SU-DHL-6 (cell line): Measurements from ENCODE around the gene ITPR1.

Experiments
- H2AFZ ChIP-seq: fragments of 200-600 bp; sonication (generic); 2 replicates; pipeline ENCODE4 v1.6.1; 2014; ENCODE audit warnings: low read depth, mild to moderate bottlenecking, moderate library complexity, mixed read lengths, antibody characterized with exemption, low read length; ENCODE audit not compliant: severe bottlenecking
- H3F3A ChIP-seq: fragments of 200-600 bp; shearing (Covaris generic); 2 replicates; pipeline ENCODE4 v1.6.0; 2016; ENCODE audit warnings: antibody characterized with exemption, mild to moderate bottlenecking; ENCODE audit not compliant: insufficient read depth
- H3K27ac ChIP-seq: fragments of 200-600 bp; sonication (generic); 2 replicates; pipeline ENCODE4 v1.5.1; 2016; ENCODE audit warnings: low read depth, mild to moderate bottlenecking, low read length, moderate library complexity, mixed read lengths
- H3K27me3 ChIP-seq: fragments of 200-600 bp; sonication (generic), shearing (Covaris generic); 2 replicates; pipeline ENCODE4 v1.6.0; 2014; ENCODE audit warnings: mild to moderate bottlenecking, low read length
- H3K36me3 ChIP-seq: fragments of 200-600 bp; sonication (generic); 2 replicates; pipeline ENCODE4 v1.6.1; 2014; ENCODE audit warnings: mild to moderate bottlenecking, low read length, mixed read lengths
- H3K4me2 ChIP-seq: fragments of 300-600, 200-600 bp; shearing (Covaris generic), sonication (generic); 2 replicates; pipeline ENCODE4 v1.6.0; 2014; ENCODE audit warnings: low read length, low read depth, mild to moderate bottlenecking; ENCODE audit not compliant: poor library complexity, severe bottlenecking
- H3K4me3 ChIP-seq: fragments of 200-600 bp; sonication (generic); 2 replicates; pipeline ENCODE4 v1.5.1; 2014; ENCODE audit warnings: antibody characterized with exemption, low read length, mild to moderate bottlenecking, mixed read lengths; ENCODE audit not compliant: insufficient read depth, poor library complexity, severe bottlenecking
- H3K79me2 ChIP-seq: fragments of 200-600 bp; sonication (generic); 2 replicates; pipeline ENCODE4 v1.6.1; 2014; ENCODE audit warnings: mild to moderate bottlenecking, low read length, moderate library complexity; ENCODE audit not compliant: insufficient read depth
- H3K9ac ChIP-seq: fragments of 200-600 bp; sonication (generic); 2 replicates; pipeline ENCODE4 v1.7.0; 2014; ENCODE audit warnings: mild to moderate bottlenecking, low read length
- H3K9me2 ChIP-seq: fragments of 200-600 bp; sonication (generic); replicated peaks from 2 replicates; pipeline ENCODE4 v1.6.1; 2014; ENCODE audit warnings: low read length; ENCODE audit not compliant: insufficient read depth
- H3K9me3 ChIP-seq: fragments of 200-600 bp; sonication (generic); 2 replicates; pipeline ENCODE4 v1.6.1; 2014; ENCODE audit warnings: low read length, mixed read lengths; ENCODE audit not compliant: insufficient read depth
- H4K20me1 ChIP-seq: fragments of 200-600 bp; sonication (generic); 2 replicates; pipeline ENCODE4 v1.6.1; 2014; ENCODE audit warnings: low read depth, mild to moderate bottlenecking, antibody characterized with exemption, low read length, moderate library complexity, mixed read lengths
- EZH2phosphoT487 ChIP-seq: fragments of 200-600 bp; sonication (generic), shearing (Covaris generic); conservative IDR thresholded peaks from 2 replicates; pipeline ENCODE4 v1.6.1; 2018; ENCODE audit warnings: mild to moderate bottlenecking, antibody characterized with exemption, low read length, moderate library complexity, mixed read lengths
- TF ChIP-seq, protein P1 (sequence below): fragments of 200-600 bp; sonication (generic); IDR thresholded peaks from one replicate; pipeline ENCODE4 v1.5.1; 2017; ENCODE audit warnings: antibody characterized with exemption, mild to moderate bottlenecking, low read length, moderate library complexity; ENCODE audit not compliant: insufficient read depth, poor library complexity, severe bottlenecking

Gene ITPR1

DNA sequence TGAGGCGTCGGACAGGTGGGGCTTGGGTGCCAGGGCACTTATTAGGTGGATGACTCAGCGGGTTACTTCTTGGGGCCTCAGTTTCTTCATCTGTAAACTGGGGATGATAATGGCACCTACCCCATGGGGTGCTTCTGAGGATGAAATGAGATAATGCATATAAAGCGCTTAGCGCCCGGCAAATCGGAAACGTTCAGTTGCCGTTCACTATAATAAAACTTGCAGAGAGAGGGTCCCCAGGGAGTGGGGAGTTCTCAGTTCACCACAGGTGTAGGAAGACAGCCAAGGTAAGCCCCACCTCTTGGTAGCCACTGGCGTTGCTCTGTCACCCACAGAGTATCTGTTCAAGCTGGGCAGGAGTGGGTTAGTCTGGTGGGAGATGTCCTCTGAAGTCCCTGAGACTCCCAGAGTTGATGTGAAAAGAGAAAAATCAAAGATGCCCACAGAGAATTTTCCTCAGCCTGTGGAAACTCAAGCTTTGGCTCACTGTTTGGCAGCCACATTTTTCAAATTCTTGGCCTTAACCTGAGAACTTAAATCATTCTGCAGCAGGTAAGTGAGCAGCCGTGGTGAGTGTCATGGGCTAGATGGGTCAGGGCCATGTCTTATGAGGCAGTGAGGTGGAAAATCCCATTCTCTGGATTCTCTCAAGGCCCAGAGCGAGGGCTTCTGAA lies 264.6 kb downstream of the ITPR1 start:
- no peak overlapping the region for H2AFZ ChIP-seq
- H3K4me2 ChIP-seq, result no peak overlapping the region
- H3K9me2 ChIP-seq, result no peaks in the 10 kb centered on the region
- TF ChIP-seq, protein P1, sequence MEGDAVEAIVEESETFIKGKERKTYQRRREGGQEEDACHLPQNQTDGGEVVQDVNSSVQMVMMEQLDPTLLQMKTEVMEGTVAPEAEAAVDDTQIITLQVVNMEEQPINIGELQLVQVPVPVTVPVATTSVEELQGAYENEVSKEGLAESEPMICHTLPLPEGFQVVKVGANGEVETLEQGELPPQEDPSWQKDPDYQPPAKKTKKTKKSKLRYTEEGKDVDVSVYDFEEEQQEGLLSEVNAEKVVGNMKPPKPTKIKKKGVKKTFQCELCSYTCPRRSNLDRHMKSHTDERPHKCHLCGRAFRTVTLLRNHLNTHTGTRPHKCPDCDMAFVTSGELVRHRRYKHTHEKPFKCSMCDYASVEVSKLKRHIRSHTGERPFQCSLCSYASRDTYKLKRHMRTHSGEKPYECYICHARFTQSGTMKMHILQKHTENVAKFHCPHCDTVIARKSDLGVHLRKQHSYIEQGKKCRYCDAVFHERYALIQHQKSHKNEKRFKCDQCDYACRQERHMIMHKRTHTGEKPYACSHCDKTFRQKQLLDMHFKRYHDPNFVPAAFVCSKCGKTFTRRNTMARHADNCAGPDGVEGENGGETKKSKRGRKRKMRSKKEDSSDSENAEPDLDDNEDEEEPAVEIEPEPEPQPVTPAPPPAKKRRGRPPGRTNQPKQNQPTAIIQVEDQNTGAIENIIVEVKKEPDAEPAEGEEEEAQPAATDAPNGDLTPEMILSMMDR, result no peak
- TF ChIP-seq EZH2phosphoT487, result no peak
- no peaks in the 10 kb centered on the region for H3K9me3 ChIP-seq
- H3K79me2 ChIP-seq, result no peaks in the 10 kb centered on the region
- no peaks in the 10 kb centered on the region for H3K36me3 ChIP-seq
- H3K9ac ChIP-seq, result no peak overlapping the region
- no peak overlapping the region for H3K4me3 ChIP-seq
- no peaks in the 10 kb centered on the region for H3K27me3 ChIP-seq
- no peaks in the 10 kb centered on the region for H4K20me1 ChIP-seq
- H3K27ac ChIP-seq, result no peak overlapping the region
- H3F3A ChIP-seq, result no peaks in the 10 kb centered on the region

DNA sequence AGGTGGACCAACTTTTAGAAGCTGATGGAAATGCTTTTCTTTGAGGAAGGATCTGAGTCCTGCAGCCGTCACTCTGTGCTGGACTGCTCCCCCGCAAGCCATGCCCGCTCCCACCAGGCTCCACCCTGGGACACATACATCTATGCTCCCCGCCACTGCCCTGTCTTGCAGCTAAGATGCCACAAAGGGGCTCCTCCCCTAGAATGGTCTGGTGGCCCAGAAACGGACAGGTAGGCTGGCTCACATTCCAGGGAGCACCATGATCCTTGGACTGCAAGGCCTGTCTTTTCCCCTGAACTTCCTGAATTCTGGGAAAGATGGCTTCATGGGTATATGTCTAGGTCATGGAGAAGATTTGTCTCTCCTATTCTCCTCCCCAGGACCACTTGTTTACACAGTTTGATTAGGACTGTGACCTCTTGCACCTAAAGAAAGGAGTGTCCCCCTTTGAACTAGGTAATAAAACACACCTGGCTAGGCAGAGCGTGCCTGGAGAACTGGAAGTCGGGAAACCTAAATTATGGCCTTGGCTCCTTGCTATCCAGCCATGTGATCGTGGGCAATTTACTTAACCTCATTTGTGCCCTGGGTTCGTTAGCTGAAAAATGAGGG lies 265.2 kb downstream of the ITPR1 start:
- Histone ChIP-seq H2AFZ (no peak overlapping the region), H3K9ac (no peak overlapping the region), H3K4me3 (no peak overlapping the region), H3K36me3 (no peaks in the 10 kb centered on the region), H4K20me1 (no peaks in the 10 kb centered on the region), H3K9me3 (no peaks in the 10 kb centered on the region), H3K9me2 (no peaks in the 10 kb centered on the region), H3K4me2 (no peak overlapping the region), H3K27me3 (no peaks in the 10 kb centered on the region), H3K27ac (no peak overlapping the region), H3F3A (no peaks in the 10 kb centered on the region), H3K79me2 (no peaks in the 10 kb centered on the region)
- no peak for TF ChIP-seq EZH2phosphoT487
- TF ChIP-seq, protein P1, result no peak

DNA sequence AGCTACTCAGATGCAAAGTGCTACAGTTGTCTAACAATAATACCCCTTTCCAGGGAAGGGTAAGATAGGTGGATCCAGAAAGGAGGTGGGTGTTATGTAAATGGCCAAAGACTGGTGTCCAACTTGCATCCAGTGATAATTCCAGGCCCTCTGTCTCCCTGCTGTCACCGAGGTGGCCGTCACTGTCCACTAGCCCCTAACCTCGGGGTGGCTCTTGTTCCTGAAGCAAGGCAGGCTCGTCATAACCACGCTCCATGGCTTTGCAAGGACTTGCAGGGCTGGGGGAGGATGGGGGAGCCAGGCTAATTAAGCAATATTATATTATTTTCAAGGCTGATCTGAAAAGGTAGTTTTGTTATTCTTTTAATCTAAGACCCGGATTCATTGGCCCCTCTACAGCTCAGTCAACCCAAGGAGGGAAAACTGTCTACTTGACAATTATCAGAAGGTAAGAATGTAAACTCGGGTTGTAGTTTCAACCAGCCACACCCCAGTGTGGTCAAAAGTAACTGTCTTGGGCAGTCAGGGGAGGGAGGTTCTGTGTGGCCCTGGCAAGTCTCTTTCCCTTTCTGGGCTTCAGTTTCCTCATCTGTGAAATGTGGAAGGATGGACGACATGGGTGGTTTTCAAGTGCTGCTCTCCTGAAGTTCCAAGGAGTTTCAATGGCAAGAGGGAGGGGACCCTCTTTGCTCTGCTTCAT lies 266.0 kb downstream of the ITPR1 start:
- Histone ChIP-seq H3K4me3 (no peak overlapping the region), H3K9ac (no peak overlapping the region), H3K27me3 (no peaks in the 10 kb centered on the region), H3K79me2 (no peaks in the 10 kb centered on the region), H3F3A (no peaks in the 10 kb centered on the region), H3K27ac (no peak overlapping the region), H3K4me2 (no peak overlapping the region), H4K20me1 (no peaks in the 10 kb centered on the region), H3K9me2 (no peaks in the 10 kb centered on the region), H3K9me3 (no peaks in the 10 kb centered on the region), H3K36me3 (no peaks in the 10 kb centered on the region), H2AFZ (no peak overlapping the region)
- TF ChIP-seq, protein P1, result no peak
- no peak for TF ChIP-seq EZH2phosphoT487
